Muscle of leg (tissue), 11 donors: ENCODE data around the gene SLCO2A1. TPM values are rescaled to one million over a fixed set of nuclear protein-coding genes. Genes with fewer than 3 reads are reported as not detected.

Experiments
- DNase-seq: peaks from one replicate; pipeline ENCODE4 v3.0.0; 2013
- H3K27ac ChIP-seq: one replicate; pipeline ENCODE4 v1.5.1; 2013; ENCODE audit warnings: mild to moderate bottlenecking, low read length, control low read depth
- H3K27me3 ChIP-seq: one replicate; pipeline ENCODE4 v1.6.1; 2013; ENCODE audit warnings: low read length; ENCODE audit not compliant: control insufficient read depth, insufficient read depth
- H3K36me3 ChIP-seq: one replicate; pipeline ENCODE4 v1.6.1; 2013; ENCODE audit warnings: low read length; ENCODE audit not compliant: control insufficient read depth, insufficient read depth
- H3K4me1 ChIP-seq: one replicate; pipeline ENCODE4 v1.6.1; 2013; ENCODE audit warnings: low read length; ENCODE audit not compliant: control insufficient read depth, insufficient read depth
- H3K4me3 ChIP-seq: one replicate; pipeline ENCODE4 v1.5.1; 2013; ENCODE audit warnings: low read length, control low read depth
- H3K9me3 ChIP-seq: replicated peaks from 2 replicates; pipeline ENCODE4 v1.6.1; 2013; ENCODE audit warnings: low read depth, low read length; ENCODE audit not compliant: control insufficient read depth
- WGBS: methylation state at CpG from one replicate; pipeline ENCODE4 v1.1.5; 2013; ENCODE audit warnings: missing lambda C conversion rate; ENCODE audit not compliant: insufficient coverage; 5-methylcytosine and 5-hydroxymethylcytosine counted together
- polyA plus RNA-seq, 8 donors: library from polyadenylated mRNA; unstranded; fragments of 120-200 nt; gene quantifications; one replicate each; pipeline versions ENCODE4 v1.2.1 to v1.2.3, GENCODE V29; 2013; ENCODE audit warnings: inconsistent platforms in 1 of 8, low replicate concordance in 1 of 8; ENCODE audit not compliant: insufficient read length in 8 of 8, insufficient read depth in 1 of 8
- total RNA-seq: library from RNA; stranded (reverse); fragments of 120-200 nt; gene quantifications from one replicate; pipeline ENCODE4 v1.2.4, GENCODE V29; 2013

The SLCO2A1 gene
- total and polyA plus RNA-seq, 9 donors, result 0.49 to 3.9 (median 1.6) TPM

GRCh38 chr3:133956353-133956752 lies 73.4 kb downstream of the SLCO2A1 start:
- no peak overlapping the region for H3K27ac ChIP-seq
- H3K36me3 ChIP-seq, result no peaks in the 10 kb centered on the region
- WGBS, result 40% methylated on average over 1 of the region's 6 CpGs
- peak; percentile 52 for DNase-seq
- H3K4me1 ChIP-seq, result peaks cover 22% of the 10 kb centered on the region
- no peaks in the 10 kb centered on the region for H3K27me3 ChIP-seq
- no peaks in the 10 kb centered on the region for H3K9me3 ChIP-seq
- no peak overlapping the region for H3K4me3 ChIP-seq

GRCh38 chr3:133955892-133956291 lies 73.8 kb downstream of the SLCO2A1 start:
- Histone ChIP-seq H3K9me3 (no peaks in the 10 kb centered on the region), H3K4me3 (no peak overlapping the region), H3K4me1 (peaks cover 22% of the 10 kb centered on the region), H3K36me3 (no peaks in the 10 kb centered on the region), H3K27ac (no peak overlapping the region), H3K27me3 (no peaks in the 10 kb centered on the region)
- WGBS, result 48% methylated on average over 5 of the region's 10 CpGs
- no peak for DNase-seq

GRCh38 chr3:133954717-133955360 lies 74.9 kb downstream of the SLCO2A1 start:
- Histone ChIP-seq H3K4me1 (peaks cover 22% of the 10 kb centered on the region), H3K9me3 (no peaks in the 10 kb centered on the region), H3K27ac (no peak overlapping the region), H3K4me3 (no peak overlapping the region), H3K36me3 (no peaks in the 10 kb centered on the region), H3K27me3 (no peaks in the 10 kb centered on the region)
- 93% methylated on average over 7 of the region's 11 CpGs for WGBS
- DNase-seq, result no peak

GRCh38 chr3:133953297-133953696 lies 76.4 kb downstream of the SLCO2A1 start:
- H3K4me3 ChIP-seq, result no peak overlapping the region
- no peak overlapping the region for H3K27ac ChIP-seq
- H3K36me3 ChIP-seq, result no peaks in the 10 kb centered on the region
- H3K9me3 ChIP-seq, result no peaks in the 10 kb centered on the region
- no peak for DNase-seq
- H3K4me1 ChIP-seq, result peaks cover 30% of the 10 kb centered on the region
- no peaks in the 10 kb centered on the region for H3K27me3 ChIP-seq
- WGBS, result 72% methylated on average over 3 of the region's 6 CpGs

GRCh38 chr3:133949438-133949837 lies 80.3 kb downstream of the SLCO2A1 start:
- DNase-seq, result peak; percentile 84
- no peaks in the 10 kb centered on the region for H3K36me3 ChIP-seq
- no peak overlapping the region for H3K4me3 ChIP-seq
- H3K27ac ChIP-seq, result peak overlapping the region; percentile 72
- no peaks in the 10 kb centered on the region for H3K9me3 ChIP-seq
- H3K27me3 ChIP-seq, result no peaks in the 10 kb centered on the region
- peaks cover 26% of the 10 kb centered on the region for H3K4me1 ChIP-seq
- no CpG with 5 or more reads among the region's 2 CpGs for WGBS

- no peaks in the 10 kb centered on the region for H3K9me3 ChIP-seq
- WGBS, result 74% methylated on average over 7 of the region's 7 CpGs
- H3K27ac ChIP-seq, result peak overlapping the region; percentile 72
- no peaks in the 10 kb centered on the region for H3K36me3 ChIP-seq
- peaks cover 31% of the 10 kb centered on the region for H3K4me1 ChIP-seq
- no peak overlapping the region for H3K4me3 ChIP-seq
- DNase-seq, result no peak
- no peaks in the 10 kb centered on the region for H3K27me3 ChIP-seq
These were observed 80.7 kb downstream of the SLCO2A1 start for GRCh38 chr3:133948996-133949395.

- Histone ChIP-seq H3K27ac (peak overlapping the region; percentile 24), H3K27me3 (no peaks in the 10 kb centered on the region), H3K9me3 (no peaks in the 10 kb centered on the region), H3K4me3 (no peak overlapping the region), H3K4me1 (peaks cover 35% of the 10 kb centered on the region), H3K36me3 (no peaks in the 10 kb centered on the region)
- WGBS, result 81% methylated on average over 7 of the region's 9 CpGs
- no peak for DNase-seq
These were observed 81.5 kb downstream of the SLCO2A1 start for GRCh38 chr3:133948131-133948810.

- H3K4me3 ChIP-seq, result no peak overlapping the region
- DNase-seq, result no peak
- no peaks in the 10 kb centered on the region for H3K36me3 ChIP-seq
- WGBS, result 73% methylated on average over 5 of the region's 12 CpGs
- H3K9me3 ChIP-seq, result no peaks in the 10 kb centered on the region
- H3K4me1 ChIP-seq, result peaks cover 58% of the 10 kb centered on the region
- H3K27ac ChIP-seq, result peak overlapping the region; percentile 56
- no peaks in the 10 kb centered on the region for H3K27me3 ChIP-seq
These were observed 84.2 kb downstream of the SLCO2A1 start for GRCh38 chr3:133945381-133946095.

- DNase-seq, result peak; percentile 70
- Histone ChIP-seq H3K9me3 (no peaks in the 10 kb centered on the region), H3K27ac (peak overlapping the region; percentile 56), H3K27me3 (no peaks in the 10 kb centered on the region), H3K36me3 (no peaks in the 10 kb centered on the region), H3K4me1 (peaks cover 58% of the 10 kb centered on the region), H3K4me3 (no peak overlapping the region)
- WGBS, result 41% methylated on average over 7 of the region's 13 CpGs
These were observed 84.9 kb downstream of the SLCO2A1 start for GRCh38 chr3:133944641-133945380.

GRCh38 chr3:133944181-133944580 lies 85.5 kb downstream of the SLCO2A1 start:
- no CpG with 5 or more reads among the region's 2 CpGs for WGBS
- no peak overlapping the region for H3K27ac ChIP-seq
- no peaks in the 10 kb centered on the region for H3K9me3 ChIP-seq
- DNase-seq, result no peak
- no peaks in the 10 kb centered on the region for H3K36me3 ChIP-seq
- H3K27me3 ChIP-seq, result no peaks in the 10 kb centered on the region
- peaks cover 57% of the 10 kb centered on the region for H3K4me1 ChIP-seq
- H3K4me3 ChIP-seq, result no peak overlapping the region
